RKO (cell line): ENCODE measurements around the gene HECW1.
A peak's percentile ranks its signal among the peaks of the same experiment; 100 is the strongest.
"Not testable (repeated sequence)": the region's sequence is repeated elsewhere in the genome, so short reads cannot be mapped to it uniquely, and the experiment has no call there.

Source experiments
- DNase-seq: peaks from one replicate; pipeline ENCODE4 v3.0.0-alpha.2; 2016; ENCODE audit warnings: low spot score

Gene HECW1

DNA sequence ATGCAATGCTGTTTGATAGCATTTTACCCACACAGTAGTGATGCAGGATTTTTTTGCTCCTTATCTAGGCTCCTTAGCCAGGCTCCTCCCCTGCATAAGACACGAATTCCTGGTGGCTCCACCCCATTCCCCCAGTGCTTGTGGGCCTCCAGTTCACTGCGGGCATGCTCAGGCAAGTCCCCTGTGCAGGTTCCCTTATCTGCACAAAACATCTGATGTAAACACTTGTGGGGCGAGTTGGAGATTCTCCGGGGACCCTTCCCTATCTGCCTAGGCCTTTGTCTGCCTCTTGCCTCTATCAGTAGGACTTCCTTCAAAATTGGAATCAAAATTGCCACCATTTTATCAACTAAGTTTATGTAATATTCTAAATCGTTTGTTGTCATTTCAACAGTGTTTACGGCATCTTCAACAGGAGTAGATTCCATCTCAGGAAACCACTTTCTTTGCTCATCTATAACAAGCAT is 465.1 kb downstream of the HECW1 start:
- no peak for DNase-seq

GRCh38 chr7:43582503-43583423 is 470.3 kb downstream of the HECW1 start, which contains the start of gene STK17A:
STK17A (plus strand) TSS chr7:43583108; CDS start chr7:43583244, 136 bp downstream.
- peak; percentile 91 for DNase-seq

DNA sequence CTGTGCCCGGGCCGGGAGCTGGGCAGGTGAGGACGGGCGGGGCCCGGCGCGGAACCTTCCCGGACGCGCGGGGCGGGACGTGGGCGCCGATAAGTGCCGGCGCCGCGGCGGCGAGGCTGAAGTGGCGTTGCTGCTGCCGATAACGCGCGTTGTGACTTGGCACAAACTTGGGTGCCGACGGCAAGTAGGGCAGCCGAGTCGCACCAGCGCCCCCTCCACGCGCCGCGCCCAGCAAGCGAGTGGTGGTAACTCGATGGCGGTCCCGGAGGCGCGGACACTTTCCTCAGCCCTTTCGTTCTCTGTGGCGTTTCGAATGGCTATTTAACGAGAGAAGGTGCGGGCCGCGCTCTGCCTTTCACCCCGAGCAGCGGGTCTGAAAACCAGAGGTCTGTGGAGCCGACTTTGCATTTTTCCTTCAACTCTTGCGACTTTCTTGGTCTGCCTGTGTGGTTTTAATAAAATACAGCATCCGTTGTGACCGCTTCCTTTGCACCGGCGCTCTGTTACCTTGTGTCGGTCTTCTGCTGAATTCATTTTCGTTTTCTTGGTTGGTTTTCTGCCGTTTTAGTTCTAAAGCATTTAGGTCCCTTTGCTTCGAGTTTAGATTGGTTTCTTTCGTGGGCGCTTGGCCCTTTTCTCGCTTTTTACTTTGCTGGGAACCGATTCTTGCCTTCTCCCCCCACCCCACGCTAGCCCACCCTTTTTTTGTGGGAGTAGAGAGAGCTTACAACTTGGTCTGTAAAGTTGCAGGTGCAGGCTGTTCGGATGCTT is 471.2 kb downstream of the HECW1 start:
- peak; percentile 74 for DNase-seq

- peak; percentile 80 for DNase-seq
These were observed 471.7 kb downstream of the HECW1 start for GRCh38 chr7:43584195-43584586.

DNA sequence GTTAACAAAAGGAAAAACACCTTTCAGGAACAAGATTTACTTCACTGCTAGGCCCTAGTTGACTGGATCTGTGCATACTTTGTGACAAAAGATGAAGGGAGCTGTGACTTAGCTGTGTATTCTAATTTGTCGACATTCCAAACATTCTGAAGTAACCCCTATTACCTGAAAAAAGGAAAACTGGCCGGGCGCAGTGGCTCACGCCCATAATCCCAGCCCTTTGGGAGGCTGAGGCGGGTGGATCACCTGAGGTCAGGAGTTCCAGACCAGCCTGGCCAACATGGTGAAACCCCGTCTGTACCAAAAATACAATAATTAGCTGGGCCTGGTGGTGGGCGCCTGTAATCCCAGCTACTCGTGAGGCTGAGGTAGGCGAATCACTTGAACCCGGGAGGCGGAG is 472.3 kb downstream of the HECW1 start:
- not testable (repeated sequence) for DNase-seq

GRCh38 chr7:43585562-43585961 is 473.1 kb downstream of the HECW1 start:
- peak; percentile 73 for DNase-seq

DNA sequence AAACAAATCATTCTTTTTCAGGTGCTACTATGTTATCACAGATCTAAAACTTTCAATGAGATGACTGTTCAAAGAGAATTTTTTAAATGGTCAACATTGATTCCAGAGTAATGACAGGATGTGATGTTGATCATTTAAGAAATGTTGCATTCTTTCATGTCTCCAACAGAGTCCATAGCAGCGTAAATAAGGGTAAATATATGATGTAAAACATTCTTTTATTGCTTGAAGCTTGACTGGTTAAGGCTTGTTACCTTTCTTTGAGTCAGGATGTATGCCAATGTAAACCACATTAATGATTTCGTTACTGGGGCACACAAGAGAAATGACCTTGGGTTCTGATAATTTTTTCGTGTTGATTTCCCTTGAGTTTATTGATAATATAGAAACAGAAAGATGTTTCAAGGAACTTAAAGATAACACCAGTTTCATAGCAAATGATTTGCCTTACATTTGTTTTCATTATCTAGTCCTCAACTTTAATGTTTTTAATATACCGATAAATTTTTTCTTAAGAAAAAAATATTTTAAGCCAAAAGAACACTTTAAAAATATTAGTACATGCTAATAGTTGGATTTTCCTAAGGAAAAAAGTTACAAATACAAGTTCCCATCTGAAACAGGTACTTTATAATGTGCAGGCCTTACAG is 473.9 kb downstream of the HECW1 start:
- DNase-seq = peak; percentile 50

DNA sequence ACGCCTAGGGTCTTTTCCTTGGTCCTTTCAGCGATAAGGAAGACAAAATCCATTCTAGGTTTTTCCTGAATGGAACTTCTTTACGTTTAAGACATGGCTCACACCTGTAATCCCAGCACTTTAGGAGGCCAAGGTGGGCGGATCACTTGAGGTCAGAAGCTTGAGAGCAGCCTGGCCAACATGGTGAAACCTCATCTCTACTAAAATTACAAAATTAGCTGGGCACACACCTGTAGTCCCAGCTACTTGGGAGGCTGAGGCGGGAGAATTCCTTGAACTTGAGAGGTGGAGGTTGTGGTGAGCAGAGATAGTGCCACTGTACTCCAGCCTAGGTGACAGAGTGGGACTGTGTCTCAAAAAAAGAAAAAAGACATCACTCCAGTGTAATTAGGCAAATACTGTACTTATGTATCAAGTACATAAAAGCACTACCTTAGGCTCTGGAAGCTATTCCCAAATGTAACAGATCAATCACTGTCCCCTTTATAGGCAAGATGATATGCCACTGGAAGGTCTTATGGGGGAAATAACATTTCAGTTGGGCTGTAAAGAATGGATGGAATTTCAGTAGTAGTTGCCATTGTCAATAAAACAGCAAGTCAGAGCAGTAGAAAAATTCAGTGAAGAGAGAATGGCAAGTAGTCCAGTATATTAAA is 476.2 kb downstream of the HECW1 start:
- DNase-seq = no peak

DNA sequence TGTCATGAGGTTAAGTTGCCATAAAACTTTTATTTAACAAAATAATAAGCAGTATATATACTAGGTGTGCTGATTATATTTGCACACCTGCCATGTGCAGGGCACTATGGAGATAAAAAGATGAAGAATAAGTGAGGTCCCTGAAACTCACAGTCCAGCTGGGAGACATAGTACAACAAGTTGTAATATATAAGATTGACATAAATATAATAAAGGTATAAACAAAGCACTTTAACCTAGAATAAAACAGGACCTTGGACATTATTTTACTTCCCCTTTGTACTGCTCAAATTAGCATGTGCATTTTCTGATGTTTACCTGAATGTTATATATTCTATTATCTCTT is 476.7 kb downstream of the HECW1 start:
- DNase-seq = no peak

DNA sequence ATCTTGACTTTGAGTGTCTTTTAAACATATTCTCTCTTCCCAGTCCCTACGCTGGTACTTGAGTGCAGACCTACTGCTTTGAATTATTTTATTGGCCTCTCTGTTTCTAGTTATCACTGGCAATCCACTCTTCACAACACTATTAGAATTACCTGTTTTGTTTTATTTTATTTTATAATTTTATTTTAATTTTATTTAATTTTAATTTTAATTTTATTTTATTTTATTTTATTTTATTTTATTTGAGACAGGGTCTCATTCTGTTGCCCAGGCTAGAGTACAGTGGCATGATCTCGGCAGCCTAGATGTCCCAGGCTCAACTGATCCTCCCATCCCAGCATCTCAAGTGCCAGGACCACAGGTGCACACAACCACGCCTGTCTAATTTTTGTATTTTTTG is 477.3 kb downstream of the HECW1 start:
- no peak for DNase-seq

GRCh38 chr7:43590862-43591557 is 478.6 kb downstream of the HECW1 start:
- DNase-seq = no peak

DNA sequence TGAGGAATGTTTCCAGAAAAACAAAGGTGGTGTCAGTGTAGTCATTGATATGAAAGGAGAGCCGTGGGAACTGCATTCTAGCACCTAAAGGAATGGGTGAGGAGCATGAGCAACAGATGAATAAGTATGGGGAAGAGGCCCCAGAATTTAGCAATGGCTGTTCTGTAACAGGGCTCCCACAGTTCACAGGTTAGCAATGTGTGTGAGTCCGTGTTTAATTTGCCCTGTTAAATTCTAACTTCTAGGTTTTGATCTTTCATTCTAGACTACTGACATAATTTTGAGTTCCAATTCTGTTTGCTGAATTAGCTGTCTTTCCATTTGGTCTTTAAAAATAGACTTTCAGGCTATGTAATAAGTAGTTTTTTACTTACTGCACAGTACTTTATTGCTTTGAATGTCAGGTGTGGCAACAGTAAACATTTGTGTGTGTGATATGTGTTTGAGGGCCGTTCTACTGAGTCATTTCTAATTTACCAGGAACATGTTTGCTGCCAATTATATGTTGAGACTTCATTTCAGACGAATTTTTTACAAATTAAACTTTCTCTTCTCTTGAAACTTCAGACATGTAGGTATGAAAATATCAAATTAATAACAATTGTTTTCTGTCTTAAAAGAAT is 479.2 kb downstream of the HECW1 start:
- DNase-seq = peak; percentile 23

GRCh38 chr7:43592326-43592725 is 479.9 kb downstream of the HECW1 start:
- DNase-seq = no peak

GRCh38 chr7:43593010-43593409 is 480.6 kb downstream of the HECW1 start:
- peak; percentile 58 for DNase-seq

GRCh38 chr7:43594020-43594419 is 481.6 kb downstream of the HECW1 start:
- no peak for DNase-seq

- not testable (repeated sequence) for DNase-seq
These were observed 484.0 kb downstream of the HECW1 start for GRCh38 chr7:43596426-43596825.

DNA sequence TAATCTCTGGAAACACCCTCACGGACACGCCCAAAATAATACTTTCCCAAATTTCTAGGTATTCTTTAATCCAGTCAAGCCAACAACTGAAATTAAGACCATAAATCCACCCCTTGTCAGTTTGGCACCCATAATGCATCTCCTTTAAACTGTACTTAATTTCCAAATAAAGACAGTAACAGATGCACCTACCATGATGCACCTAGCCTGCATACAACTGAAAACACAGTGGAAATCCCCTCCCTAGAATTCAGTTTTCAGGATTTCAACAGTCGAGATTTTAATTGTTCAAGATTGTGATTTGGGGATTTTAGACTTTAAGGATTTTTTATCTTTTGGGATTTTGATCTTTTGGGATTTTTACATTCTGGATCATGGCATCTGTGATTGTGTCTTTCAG is 487.6 kb downstream of the HECW1 start:
- DNase-seq = no peak

DNA sequence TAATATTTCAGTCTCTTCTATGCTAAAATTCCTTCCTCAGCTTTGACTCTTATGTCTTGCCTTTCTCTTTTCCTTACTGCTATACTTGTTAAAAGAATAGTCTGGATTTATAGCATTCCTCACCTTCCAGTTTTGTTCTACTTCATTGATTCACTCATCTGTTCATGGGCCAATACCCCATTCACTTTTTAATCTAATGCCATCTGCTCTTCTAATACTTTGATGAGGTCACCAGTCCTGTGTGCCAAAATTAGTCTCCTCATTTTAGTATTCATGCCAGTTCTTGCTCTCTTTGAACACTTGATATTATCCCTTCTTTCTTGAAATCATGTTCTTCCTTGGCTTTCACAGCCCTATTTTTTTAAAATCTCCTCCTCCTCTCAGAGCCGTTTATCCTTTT is 489.8 kb downstream of the HECW1 start:
- no peak for DNase-seq

DNA sequence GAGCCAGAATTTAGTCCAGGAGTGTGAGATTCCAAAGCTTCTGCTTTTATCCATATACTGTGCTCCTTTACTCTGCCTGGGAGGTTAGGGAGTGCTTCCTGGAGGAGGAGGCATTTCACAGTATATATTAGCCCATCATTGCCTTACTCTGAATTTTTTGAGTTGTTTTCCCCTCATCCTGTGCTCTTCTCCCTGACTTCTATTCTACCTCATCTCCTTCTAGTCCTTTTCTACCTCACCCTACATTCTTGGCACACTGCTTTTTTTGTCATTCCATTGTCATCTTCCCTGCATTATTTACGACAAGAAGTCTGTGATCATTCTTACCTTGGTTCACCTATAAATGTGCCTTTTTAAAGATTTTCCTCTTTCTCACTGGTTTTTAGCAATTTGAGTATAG is 491.8 kb downstream of the HECW1 start:
- DNase-seq = no peak

- DNase-seq = no peak
These were observed 496.6 kb downstream of the HECW1 start for GRCh38 chr7:43609097-43609496.

GRCh38 chr7:43612128-43612527 is 499.7 kb downstream of the HECW1 start:
- DNase-seq = no peak
